GM19023 (cell line): ENCODE results near the gene NUFIP1.
"Not testable (repeated sequence)": the region's sequence is repeated elsewhere in the genome, so short reads cannot be mapped to it uniquely, and the experiment has no call there.

ENCODE experiments used
- ATAC-seq: cut with Tn5 transposase; IDR thresholded peaks from one replicate; pipeline ENCODE4 v1.9.1; 2021; ENCODE audit warnings: mild to moderate bottlenecking, moderate library complexity; ENCODE audit not compliant: unreplicated experiment

NUFIP1 gene

GRCh38 chr13:44971656-44972595 is 17.3 kb downstream of the NUFIP1 start:
- no peak for ATAC-seq

GRCh38 chr13:44969551-44970484 is 19.5 kb downstream of the NUFIP1 start:
- no peak for ATAC-seq

- ATAC-seq = no peak
These were observed 20.8 kb downstream of the NUFIP1 start for GRCh38 chr13:44968434-44968815.

GRCh38 chr13:44967704-44968433 is 21.4 kb downstream of the NUFIP1 start:
- no peak for ATAC-seq

DNA sequence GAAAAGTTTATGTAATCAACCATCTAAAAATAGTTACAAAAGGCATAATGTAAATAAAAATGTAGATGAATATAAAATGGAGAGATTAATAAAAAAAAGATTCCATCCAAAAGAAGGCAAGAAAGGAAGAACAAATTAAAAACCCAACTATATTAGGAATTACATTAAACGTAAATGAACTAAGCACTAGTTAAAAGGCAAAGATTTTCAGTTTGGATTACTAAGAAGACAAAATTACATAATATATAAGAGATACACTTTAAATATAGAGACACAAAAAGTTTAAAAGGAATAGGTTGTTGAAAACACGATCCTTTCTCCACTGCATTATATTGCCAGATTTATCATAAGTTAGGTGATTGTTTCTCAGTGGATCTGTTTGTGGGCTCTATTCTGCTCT is 27.3 kb downstream of the NUFIP1 start:
- ATAC-seq = no peak

- ATAC-seq = no peak
These were observed 33.9 kb downstream of the NUFIP1 start for GRCh38 chr13:44955406-44955805.

GRCh38 chr13:44954224-44954623 is 35.0 kb downstream of the NUFIP1 start:
- no peak for ATAC-seq

DNA sequence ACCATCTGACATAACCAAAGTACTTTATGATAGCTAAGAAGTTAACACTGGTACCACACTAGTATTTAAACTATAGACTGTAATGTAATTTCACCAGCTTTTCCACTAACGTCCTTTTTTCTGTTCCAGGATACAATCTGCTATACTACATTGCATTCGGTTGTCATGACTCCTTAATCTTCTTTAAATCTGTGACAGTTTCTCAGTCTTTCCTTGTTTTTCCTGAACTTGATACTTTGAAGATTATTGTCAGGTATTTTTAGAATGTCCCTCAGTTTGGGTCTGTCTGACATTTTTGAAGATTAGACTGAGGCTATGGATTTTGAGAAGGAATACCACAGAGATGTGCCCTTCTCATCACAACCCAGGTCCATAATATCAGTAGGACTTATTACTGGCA is 36.6 kb downstream of the NUFIP1 start:
- no peak for ATAC-seq

DNA sequence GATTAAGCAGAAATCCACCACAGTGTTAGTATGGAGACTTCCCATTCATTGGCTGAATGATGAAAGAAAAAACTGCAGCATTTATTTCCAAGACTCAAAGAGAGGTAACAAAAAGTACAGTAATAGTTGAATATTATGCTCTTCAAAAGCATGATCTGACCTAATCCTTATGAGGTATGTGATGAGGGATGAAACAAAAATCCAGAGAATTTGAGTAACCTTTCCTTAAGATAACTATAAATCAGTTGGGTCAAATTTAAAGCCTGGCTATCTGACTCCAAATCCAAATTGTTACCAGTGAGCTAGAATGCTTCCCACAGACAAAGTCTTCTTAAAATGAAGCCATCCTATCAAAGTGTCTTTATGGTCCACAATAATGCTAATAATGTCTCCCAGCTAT is 38.1 kb downstream of the NUFIP1 start:
- ATAC-seq = no peak

DNA sequence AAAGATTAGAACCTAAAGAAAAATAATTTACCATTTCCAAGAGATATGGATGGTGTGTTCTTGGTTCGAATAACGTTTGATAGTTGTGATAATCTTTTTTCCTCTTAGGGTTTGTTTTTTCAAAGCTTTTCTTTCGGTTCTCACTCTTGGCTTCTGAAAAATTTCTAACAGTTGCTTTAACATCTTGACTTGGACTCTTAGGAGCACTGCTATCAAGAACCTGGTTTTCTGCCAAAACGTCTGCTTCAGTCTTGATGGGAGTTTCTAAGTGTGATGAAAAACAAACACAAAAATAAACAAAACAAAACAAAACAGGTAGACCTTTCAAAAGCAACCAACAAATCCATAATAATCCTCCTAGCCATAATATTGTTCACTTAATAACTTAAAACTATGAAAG is 45.9 kb downstream of the NUFIP1 start:
- ATAC-seq = not testable (repeated sequence)

DNA sequence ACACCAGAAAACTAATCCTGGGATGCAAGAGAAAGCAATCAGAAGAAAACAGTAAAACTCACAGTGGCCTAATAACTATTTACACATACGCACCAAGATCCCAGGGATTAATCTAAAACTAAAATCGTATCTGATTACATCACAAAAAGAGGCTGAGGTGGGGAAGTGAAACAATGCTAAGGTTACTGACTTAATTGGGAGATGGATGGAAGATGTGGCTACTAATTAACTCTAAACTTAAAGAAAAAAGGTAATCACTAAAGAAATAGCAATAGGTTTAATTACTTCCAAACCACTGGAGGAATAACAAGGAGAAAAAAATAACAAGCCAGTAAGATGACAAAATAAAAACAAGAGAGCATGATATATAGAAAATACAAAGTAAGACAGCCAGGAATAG is 50.4 kb downstream of the NUFIP1 start:
- no peak for ATAC-seq

DNA sequence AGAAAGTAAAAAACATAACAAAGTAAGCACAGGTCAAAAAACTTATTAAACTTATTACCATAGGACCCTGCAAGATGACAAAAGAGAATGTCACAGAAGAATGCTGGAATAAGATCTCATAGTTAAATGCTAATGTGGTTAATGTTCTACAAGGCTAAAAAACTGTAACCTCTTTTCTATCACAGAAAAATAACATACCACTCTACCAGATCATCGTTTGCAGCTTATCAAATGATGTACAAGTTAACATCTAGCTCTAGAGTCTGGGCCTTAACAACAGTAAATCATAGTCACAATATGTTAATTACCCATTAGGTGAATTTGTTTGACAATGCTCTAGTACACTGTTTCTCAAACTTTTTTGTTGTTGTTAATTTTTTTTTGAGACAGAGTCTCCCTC is 53.0 kb downstream of the NUFIP1 start:
- ATAC-seq = no peak

GRCh38 chr13:44934724-44935123 is 54.5 kb downstream of the NUFIP1 start:
- ATAC-seq = no peak

GRCh38 chr13:44932850-44933251 is 56.4 kb downstream of the NUFIP1 start:
- no peak for ATAC-seq

GRCh38 chr13:44932171-44932849 is 57.0 kb downstream of the NUFIP1 start:
- ATAC-seq = no peak

DNA sequence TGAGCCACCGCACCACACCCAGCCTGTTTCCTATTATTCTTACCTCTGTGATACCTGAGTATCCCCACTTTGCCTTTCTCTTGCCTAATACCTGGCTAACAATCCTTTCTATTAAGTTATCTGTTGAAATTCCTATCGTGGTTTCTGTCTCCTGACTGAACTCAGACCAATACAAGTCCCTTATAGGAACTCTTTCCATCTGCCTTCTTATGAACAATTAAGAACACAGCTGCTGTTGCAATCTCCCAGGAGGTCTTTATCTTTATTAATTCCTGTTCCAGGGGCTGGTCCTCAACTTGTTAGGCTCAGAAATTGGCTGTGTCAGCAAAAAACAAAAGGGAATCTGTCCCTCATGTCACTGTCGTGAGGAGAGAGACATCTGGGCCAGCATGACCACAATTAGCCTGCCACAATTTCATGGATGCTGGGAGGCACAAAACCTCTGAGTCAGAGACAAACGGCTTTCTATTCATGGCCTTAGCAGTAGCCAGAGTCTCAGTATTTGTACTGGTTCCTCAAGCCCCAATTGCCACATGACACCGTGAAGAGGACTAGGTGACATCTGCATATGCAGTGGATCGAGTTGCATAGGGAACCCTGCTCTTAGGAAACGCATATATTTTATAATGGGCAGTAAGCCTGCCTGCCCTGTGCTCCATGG is 58.2 kb downstream of the NUFIP1 start:
- no peak for ATAC-seq

- no peak for ATAC-seq
These were observed 59.0 kb downstream of the NUFIP1 start for GRCh38 chr13:44930280-44930679.

DNA sequence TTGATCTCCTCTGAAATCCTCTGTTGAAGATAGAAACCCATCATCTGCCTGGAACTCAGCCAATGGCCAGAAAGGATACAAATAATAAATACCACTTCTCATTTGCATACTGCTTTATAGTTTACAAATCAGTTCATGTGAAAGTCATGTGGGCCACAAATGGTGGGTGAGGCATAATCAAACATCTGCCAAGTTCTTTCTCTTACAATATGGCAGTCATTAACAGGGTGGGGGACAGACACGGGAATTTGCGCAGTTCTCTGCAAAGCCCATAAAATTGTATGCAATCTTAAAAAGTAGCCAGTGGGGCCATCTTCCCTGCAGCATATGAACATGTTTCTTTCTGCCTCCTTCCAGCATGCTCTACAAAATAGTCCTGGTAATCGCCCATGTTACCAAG is 59.6 kb downstream of the NUFIP1 start:
- no peak for ATAC-seq

DNA sequence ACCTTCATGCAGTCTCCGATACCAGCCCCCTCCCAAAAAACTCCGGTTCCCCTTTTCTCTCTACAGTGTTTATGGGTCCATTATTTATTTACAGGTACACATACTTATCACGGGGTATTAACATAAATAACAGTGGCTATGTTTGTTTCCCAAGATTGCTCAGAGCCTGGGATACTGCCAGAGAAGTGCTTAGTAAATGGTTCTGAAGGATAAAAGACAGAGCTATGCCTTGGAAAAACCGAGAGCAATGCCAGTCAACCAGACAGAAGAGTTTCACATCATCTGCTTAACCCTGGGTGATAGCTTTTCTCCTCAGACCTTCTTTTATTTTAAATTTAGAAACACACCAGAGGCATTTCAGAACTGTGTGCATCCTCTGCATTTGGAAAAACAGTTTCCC is 61.3 kb downstream of the NUFIP1 start:
- no peak for ATAC-seq
